Neuron (in vitro differentiated cells): ENCODE data around the gene ACOT6.
A peak's percentile ranks its signal among the peaks of the same experiment; 100 is the strongest.
"Not testable (repeated sequence)": the region's sequence is repeated elsewhere in the genome, so short reads cannot be mapped to it uniquely, and the experiment has no call there.

Experiments used
- H2AFZ ChIP-seq: one replicate; pipeline ENCODE4 v1.6.1; 2013; ENCODE audit warnings: low read depth, mild to moderate bottlenecking, inconsistent platforms, low read length, moderate library complexity
- H3K27me3 ChIP-seq: one replicate; pipeline ENCODE4 v1.6.1; 2013; ENCODE audit warnings: low read length; ENCODE audit not compliant: insufficient read depth
- H3K36me3 ChIP-seq: one replicate; pipeline ENCODE4 v1.6.1; 2013; ENCODE audit warnings: low read length; ENCODE audit not compliant: insufficient read depth
- H3K4me1 ChIP-seq: one replicate; pipeline ENCODE4 v1.6.1; 2013; ENCODE audit warnings: low read length; ENCODE audit not compliant: insufficient read depth
- H3K4me3 ChIP-seq: 2 replicates; pipeline ENCODE4 v1.5.1; 2013; ENCODE audit warnings: mild to moderate bottlenecking, low read length, moderate library complexity
- H3K9me3 ChIP-seq: one replicate; pipeline ENCODE4 v1.6.1; 2013; ENCODE audit warnings: low read length

ACOT6 gene

GRCh38 chr14:73612339-73613045, at the start of gene ACOT6:
Gene ACOT6 (plus strand): TSS chr14:73612517. CDS start chr14:73612572, 55 bp downstream.
- peaks cover 3% of the 10 kb centered on the region for H3K27me3 ChIP-seq
- peak within 1 kb of the TSS; percentile 56 for H3K4me3 ChIP-seq
- peaks cover 14% of the 10 kb centered on the region for H3K4me1 ChIP-seq
- H3K36me3 ChIP-seq = no peaks in the 10 kb centered on the region
- H3K9me3 ChIP-seq = no peaks in the 10 kb centered on the region
- H2AFZ ChIP-seq = peak within 1 kb of the TSS; percentile 95

GRCh38 chr14:73562696-73563095, 49.6 kb upstream of the ACOT6 start:
- not testable (repeated sequence) for H3K36me3 ChIP-seq, H3K4me1 ChIP-seq, H3K9me3 ChIP-seq, H3K27me3 ChIP-seq, H3K4me3 ChIP-seq, H2AFZ ChIP-seq

- not testable (repeated sequence) for H3K27me3 ChIP-seq, H3K9me3 ChIP-seq, H3K4me3 ChIP-seq, H3K36me3 ChIP-seq, H3K4me1 ChIP-seq, H2AFZ ChIP-seq
These were observed 45.9 kb upstream of the ACOT6 start for GRCh38 chr14:73566431-73566830.

- not testable (repeated sequence) for H3K4me3 ChIP-seq, H3K36me3 ChIP-seq
These were observed 45.4 kb upstream of the ACOT6 start for GRCh38 chr14:73566935-73567334.

GRCh38 chr14:73567358-73567757, 45.0 kb upstream of the ACOT6 start:
- no peaks in the 10 kb centered on the region for H3K27me3 ChIP-seq
- H3K4me3 ChIP-seq = no peak overlapping the region
- no peaks in the 10 kb centered on the region for H3K36me3 ChIP-seq
- no peak overlapping the region for H2AFZ ChIP-seq
- no peaks in the 10 kb centered on the region for H3K4me1 ChIP-seq
- H3K9me3 ChIP-seq = no peaks in the 10 kb centered on the region

More at GRCh38 chr14:73566935-73567334, 45.4 kb upstream of the ACOT6 start:
- H3K27me3 ChIP-seq, H2AFZ ChIP-seq, H3K4me1 ChIP-seq, H3K9me3 ChIP-seq: not testable (repeated sequence)

GRCh38 chr14:73567951-73568885, 44.1 kb upstream of the ACOT6 start:
- Histone ChIP-seq H2AFZ (no peak overlapping the region), H3K4me3 (no peak overlapping the region), H3K27me3 (no peaks in the 10 kb centered on the region), H3K36me3 (no peaks in the 10 kb centered on the region), H3K9me3 (no peaks in the 10 kb centered on the region), H3K4me1 (no peaks in the 10 kb centered on the region)

- H3K4me3 ChIP-seq, H3K9me3 ChIP-seq, H3K4me1 ChIP-seq, H3K36me3 ChIP-seq, H2AFZ ChIP-seq, H3K27me3 ChIP-seq: not testable (repeated sequence)
These were observed 43.5 kb upstream of the ACOT6 start for GRCh38 chr14:73568886-73569184.

GRCh38 chr14:73569185-73569958, 42.9 kb upstream of the ACOT6 start, which contains the start of gene ACOT2:
Gene ACOT2 (plus strand): TSS chr14:73569213. CDS start chr14:73569241, 28 bp downstream.
- not testable (repeated sequence) for H3K4me3 ChIP-seq, H2AFZ ChIP-seq, H3K9me3 ChIP-seq, H3K27me3 ChIP-seq, H3K36me3 ChIP-seq, H3K4me1 ChIP-seq

GRCh38 chr14:73570913-73571312, 41.4 kb upstream of the ACOT6 start:
- not testable (repeated sequence) for H3K4me1 ChIP-seq, H3K9me3 ChIP-seq, H3K4me3 ChIP-seq, H3K27me3 ChIP-seq, H2AFZ ChIP-seq, H3K36me3 ChIP-seq

- not testable (repeated sequence) for H3K27me3 ChIP-seq, H2AFZ ChIP-seq, H3K4me1 ChIP-seq, H3K36me3 ChIP-seq, H3K9me3 ChIP-seq, H3K4me3 ChIP-seq
These were observed 39.3 kb upstream of the ACOT6 start for GRCh38 chr14:73573034-73573433.

- not testable (repeated sequence) for H2AFZ ChIP-seq, H3K4me1 ChIP-seq, H3K9me3 ChIP-seq, H3K36me3 ChIP-seq, H3K4me3 ChIP-seq, H3K27me3 ChIP-seq
These were observed 38.6 kb upstream of the ACOT6 start for GRCh38 chr14:73573740-73574139.

- H3K27me3 ChIP-seq, H2AFZ ChIP-seq, H3K36me3 ChIP-seq, H3K4me3 ChIP-seq, H3K9me3 ChIP-seq, H3K4me1 ChIP-seq: not testable (repeated sequence)
These were observed 38.1 kb upstream of the ACOT6 start for GRCh38 chr14:73574251-73574650.

- Histone ChIP-seq H3K4me3 (no peak overlapping the region), H3K27me3 (no peaks in the 10 kb centered on the region), H3K36me3 (no peaks in the 10 kb centered on the region), H3K4me1 (no peaks in the 10 kb centered on the region), H3K9me3 (no peaks in the 10 kb centered on the region), H2AFZ (no peak overlapping the region)
These were observed 35.9 kb upstream of the ACOT6 start for GRCh38 chr14:73576391-73576790.
